K562 (cell line): ENCODE measurements around the gene MTRFR. TPM values are rescaled to one million over a fixed set of nuclear protein-coding genes. Genes with fewer than 3 reads are reported as not detected.

Experiments used
- BMI1 ChIP-seq: fragments of 150-350 bp; IDR thresholded peaks from 2 replicates; pipeline ENCODE4 v1.6.1; 2014; ENCODE audit warnings: low read length
- GATAD2A ChIP-seq: fragments of 450-650 bp; IDR thresholded peaks from 2 replicates; pipeline ENCODE4 v1.6.1; 2017
- HDAC1 ChIP-seq, 2 experiments: fragments of 450-650 bp; IDR thresholded peaks; 2 replicates each; pipeline ENCODE4 v1.6.1; 2016 to 2017; ENCODE audit warnings: inconsistent platforms in 1 of 2, mild to moderate bottlenecking in 1 of 2, moderate library complexity in 1 of 2
- HIVEP1 ChIP-seq: fragments of 250-450 bp; sonication (Bioruptor Pico); IDR thresholded peaks from 2 replicates; pipeline ENCODE4 v1.4.0; 2020; ENCODE audit warnings: mild to moderate bottlenecking
- IRF2 ChIP-seq: sonication (generic); formaldehyde crosslinking; IDR thresholded peaks from 2 replicates; pipeline ENCODE4 v1.8.1; 2022; ENCODE audit warnings: mild to moderate bottlenecking, missing genetic modification reagents
- NFE2 ChIP-seq: IDR thresholded peaks from 2 replicates; pipeline ENCODE4 v1.6.1; 2014; ENCODE audit warnings: antibody characterized with exemption, low read depth
- RCOR1 ChIP-seq, 2 experiments: IDR thresholded peaks; 2 replicates each; pipeline ENCODE4 v1.6.1; 2012; ENCODE audit warnings: low read depth in 2 of 2, low read length in 2 of 2, borderline replicate concordance in 1 of 2, improper control_type of control experiment in 1 of 2
- SIX5 ChIP-seq, 2 experiments: IDR thresholded peaks; 2 replicates each; pipeline ENCODE4 v1.6.1; 2011; ENCODE audit warnings: low read length in 2 of 2, borderline replicate concordance in 1 of 2, low read depth in 1 of 2, mild to moderate bottlenecking in 1 of 2, moderate library complexity in 1 of 2; ENCODE audit not compliant: insufficient read depth in 1 of 2
- SMARCB1 ChIP-seq: IDR thresholded peaks from 2 replicates; pipeline ENCODE4 v1.6.1; 2011; ENCODE audit warnings: improper control_type of control experiment, low read depth; ENCODE audit not compliant: insufficient read length
- ZBTB7A ChIP-seq: IDR thresholded peaks from 2 replicates; pipeline ENCODE4 v1.6.1; 2011; ENCODE audit warnings: low read depth, mild to moderate bottlenecking, low read length, moderate library complexity, borderline replicate concordance; ENCODE audit not compliant: control insufficient read depth
- ZNF311 ChIP-seq: fragments of 250-450 bp; sonication (Bioruptor Pico); IDR thresholded peaks from 2 replicates; pipeline ENCODE4 v1.4.0; 2020; ENCODE audit warnings: mild to moderate bottlenecking, moderate library complexity
- ZNF644 ChIP-seq: fragments of 200-800 bp; sonication (Bioruptor generic); IDR thresholded peaks from 2 replicates; pipeline ENCODE4 v1.6.1; 2016; ENCODE audit warnings: low read depth, missing genetic modification characterization, missing compliant biosample characterization
- polyA plus RNA-seq, 8 experiments: library from polyadenylated mRNA; depleted of rRNA in 4 of 8; stranded (reverse) in 5 of 8; unstranded in 3 of 8; fragments of >200 nt; fragmentation: Nextera tagmentation in 2 of 8; fragmentation: Illumina TruSeq in 1 of 8; extraction: Ambion mirVana in 2 of 8; extraction: Trizol in 1 of 8; gene quantifications; 2 replicates each; pipeline versions ENCODE4 v1.2.1 to v1.2.3, GENCODE V29; 2011 to 2014; ENCODE audit warnings: inconsistent platforms in 1 of 8, missing spikeins in 1 of 8
- total RNA-seq, 7 experiments: library from RNA; depleted of rRNA in 6 of 7; stranded (reverse); fragments of >200 nt in 6 of 7; fragmentation: Illumina TruSeq in 2 of 7; extraction: Trizol in 2 of 7; gene quantifications; 2 replicates each; pipeline versions ENCODE4 v1.2.1 to v1.2.3, GENCODE V29; 2011 to 2021; ENCODE audit warnings: low replicate concordance in 1 of 7
- TF ChIP-seq, protein P1 (sequence below): sonication (generic); formaldehyde crosslinking; IDR thresholded peaks from 2 replicates; pipeline ENCODE4 v1.8.0; 2023; ENCODE audit warnings: mild to moderate bottlenecking, missing genetic modification reagents
- TF ChIP-seq, protein P2 (sequence below): fragments of 450-650 bp; IDR thresholded peaks from 2 replicates; pipeline ENCODE4 v1.6.1; 2018; ENCODE audit warnings: mild to moderate bottlenecking, low read depth; ENCODE audit not compliant: partially characterized antibody
- TF ChIP-seq, protein P3 (sequence below): fragments of 250-450 bp; sonication (Bioruptor Pico); IDR thresholded peaks from 2 replicates; pipeline ENCODE4 v1.8.0; 2022; ENCODE audit warnings: moderate library complexity, mild to moderate bottlenecking, inconsistent platforms
- TF ChIP-seq, protein P4 (sequence below), 2 experiments: fragments of 450-650 bp; IDR thresholded peaks; 2 replicates each; pipeline ENCODE4 v1.6.1; 2016; ENCODE audit warnings: mild to moderate bottlenecking in 2 of 2, borderline replicate concordance in 1 of 2, low read depth in 1 of 2, moderate library complexity in 1 of 2

Gene MTRFR
- total and polyA plus RNA-seq, 9 of the 15 experiments (the other 6 are each of a cell fraction or from before 2014, with no cell fraction given) = 16.7 to 55.6 (median 34.7) TPM

DNA sequence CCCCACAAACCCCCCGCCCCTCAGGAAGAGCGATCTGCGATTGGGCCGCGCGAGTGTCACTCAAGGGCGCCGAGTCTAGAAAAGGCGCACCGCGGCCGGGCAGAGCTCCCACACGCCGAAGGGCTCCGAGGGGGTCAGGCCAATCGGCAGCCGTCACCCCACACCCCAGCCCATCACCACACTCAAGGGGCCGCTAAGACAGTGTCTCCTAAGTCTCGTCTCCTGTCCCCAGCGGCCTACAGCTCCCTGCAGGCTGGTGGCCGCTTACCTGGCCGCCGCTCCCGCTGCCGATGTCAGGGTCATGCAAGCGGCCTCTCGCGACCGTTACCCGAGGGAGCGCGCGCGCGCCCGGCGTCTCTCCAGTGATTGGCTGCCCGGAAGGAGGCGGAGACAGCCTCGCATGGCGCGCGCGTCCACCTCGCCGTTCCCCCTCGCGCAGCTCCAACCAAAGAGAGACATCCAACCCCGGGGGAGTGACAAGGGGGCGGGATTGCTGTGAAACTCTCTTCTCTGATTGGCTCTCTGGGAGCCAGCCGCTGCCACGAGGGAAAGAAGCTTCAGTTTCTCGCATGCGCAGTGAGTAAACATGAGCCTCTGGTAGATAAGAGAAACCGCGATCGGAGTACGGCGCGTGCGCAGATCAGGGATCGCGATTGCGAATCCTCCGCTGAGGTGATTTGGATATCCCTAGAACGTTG is at the start of gene MTRFR, which contains the start of gene MPHOSPH9 (continued):
- TF ChIP-seq, protein P1, sequence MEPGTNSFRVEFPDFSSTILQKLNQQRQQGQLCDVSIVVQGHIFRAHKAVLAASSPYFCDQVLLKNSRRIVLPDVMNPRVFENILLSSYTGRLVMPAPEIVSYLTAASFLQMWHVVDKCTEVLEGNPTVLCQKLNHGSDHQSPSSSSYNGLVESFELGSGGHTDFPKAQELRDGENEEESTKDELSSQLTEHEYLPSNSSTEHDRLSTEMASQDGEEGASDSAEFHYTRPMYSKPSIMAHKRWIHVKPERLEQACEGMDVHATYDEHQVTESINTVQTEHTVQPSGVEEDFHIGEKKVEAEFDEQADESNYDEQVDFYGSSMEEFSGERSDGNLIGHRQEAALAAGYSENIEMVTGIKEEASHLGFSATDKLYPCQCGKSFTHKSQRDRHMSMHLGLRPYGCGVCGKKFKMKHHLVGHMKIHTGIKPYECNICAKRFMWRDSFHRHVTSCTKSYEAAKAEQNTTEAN (CRISPR knock-in tag) = no peak
- TF ChIP-seq ZBTB7A (peak; percentile 78), HDAC1 (IDR thresholded peaks at IDR 0.05) (peak in 1 of 2 experiments; percentile 95; a peak in 2 of 4 replicates), GATAD2A (no peak), IRF2 (CRISPR knock-in tag) (no peak), ZNF311 (CRISPR knock-in tag) (no peak), SIX5 (IDR thresholded peaks at IDR 0.05; ENCODE audit: borderline replicate concordance in 1 of 2, insufficient read depth in 1 of 2, low read depth in 1 of 2, low read length in 2 of 2) (no peak), BMI1 (no peak), SMARCB1 (peak; percentile 38), HIVEP1 (CRISPR knock-in tag) (no peak), ZNF644 (tag) (no peak), NFE2 (no peak), RCOR1 (IDR thresholded peaks at IDR 0.05; ENCODE audit: borderline replicate concordance in 1 of 2, low read depth in 2 of 2, low read length in 2 of 2) (peak in 1 of 2 experiments; percentile 17; a peak in 2 of 4 replicates)
- TF ChIP-seq, protein P2, sequence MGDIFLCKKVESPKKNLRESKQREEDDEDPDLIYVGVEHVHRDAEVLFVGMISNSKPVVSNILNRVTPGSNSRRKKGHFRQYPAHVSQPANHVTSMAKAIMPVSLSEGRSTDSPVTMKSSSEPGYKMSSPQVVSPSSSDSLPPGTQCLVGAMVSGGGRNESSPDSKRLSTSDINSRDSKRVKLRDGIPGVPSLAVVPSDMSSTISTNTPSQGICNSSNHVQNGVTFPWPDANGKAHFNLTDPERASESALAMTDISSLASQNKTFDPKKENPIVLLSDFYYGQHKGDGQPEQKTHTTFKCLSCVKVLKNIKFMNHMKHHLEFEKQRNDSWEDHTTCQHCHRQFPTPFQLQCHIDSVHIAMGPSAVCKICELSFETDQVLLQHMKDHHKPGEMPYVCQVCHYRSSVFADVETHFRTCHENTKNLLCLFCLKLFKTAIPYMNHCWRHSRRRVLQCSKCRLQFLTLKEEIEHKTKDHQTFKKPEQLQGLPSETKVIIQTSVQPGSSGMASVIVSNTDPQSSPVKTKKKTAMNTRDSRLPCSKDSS = no peak
- TF ChIP-seq, protein P3, sequence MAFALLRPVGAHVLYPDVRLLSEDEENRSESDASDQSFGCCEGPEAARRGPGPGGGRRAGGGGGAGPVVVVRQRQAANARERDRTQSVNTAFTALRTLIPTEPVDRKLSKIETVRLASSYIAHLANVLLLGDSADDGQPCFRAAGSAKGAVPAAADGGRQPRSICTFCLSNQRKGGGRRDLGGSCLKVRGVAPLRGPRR (CRISPR knock-in tag) = no peak
- TF ChIP-seq, protein P4, sequence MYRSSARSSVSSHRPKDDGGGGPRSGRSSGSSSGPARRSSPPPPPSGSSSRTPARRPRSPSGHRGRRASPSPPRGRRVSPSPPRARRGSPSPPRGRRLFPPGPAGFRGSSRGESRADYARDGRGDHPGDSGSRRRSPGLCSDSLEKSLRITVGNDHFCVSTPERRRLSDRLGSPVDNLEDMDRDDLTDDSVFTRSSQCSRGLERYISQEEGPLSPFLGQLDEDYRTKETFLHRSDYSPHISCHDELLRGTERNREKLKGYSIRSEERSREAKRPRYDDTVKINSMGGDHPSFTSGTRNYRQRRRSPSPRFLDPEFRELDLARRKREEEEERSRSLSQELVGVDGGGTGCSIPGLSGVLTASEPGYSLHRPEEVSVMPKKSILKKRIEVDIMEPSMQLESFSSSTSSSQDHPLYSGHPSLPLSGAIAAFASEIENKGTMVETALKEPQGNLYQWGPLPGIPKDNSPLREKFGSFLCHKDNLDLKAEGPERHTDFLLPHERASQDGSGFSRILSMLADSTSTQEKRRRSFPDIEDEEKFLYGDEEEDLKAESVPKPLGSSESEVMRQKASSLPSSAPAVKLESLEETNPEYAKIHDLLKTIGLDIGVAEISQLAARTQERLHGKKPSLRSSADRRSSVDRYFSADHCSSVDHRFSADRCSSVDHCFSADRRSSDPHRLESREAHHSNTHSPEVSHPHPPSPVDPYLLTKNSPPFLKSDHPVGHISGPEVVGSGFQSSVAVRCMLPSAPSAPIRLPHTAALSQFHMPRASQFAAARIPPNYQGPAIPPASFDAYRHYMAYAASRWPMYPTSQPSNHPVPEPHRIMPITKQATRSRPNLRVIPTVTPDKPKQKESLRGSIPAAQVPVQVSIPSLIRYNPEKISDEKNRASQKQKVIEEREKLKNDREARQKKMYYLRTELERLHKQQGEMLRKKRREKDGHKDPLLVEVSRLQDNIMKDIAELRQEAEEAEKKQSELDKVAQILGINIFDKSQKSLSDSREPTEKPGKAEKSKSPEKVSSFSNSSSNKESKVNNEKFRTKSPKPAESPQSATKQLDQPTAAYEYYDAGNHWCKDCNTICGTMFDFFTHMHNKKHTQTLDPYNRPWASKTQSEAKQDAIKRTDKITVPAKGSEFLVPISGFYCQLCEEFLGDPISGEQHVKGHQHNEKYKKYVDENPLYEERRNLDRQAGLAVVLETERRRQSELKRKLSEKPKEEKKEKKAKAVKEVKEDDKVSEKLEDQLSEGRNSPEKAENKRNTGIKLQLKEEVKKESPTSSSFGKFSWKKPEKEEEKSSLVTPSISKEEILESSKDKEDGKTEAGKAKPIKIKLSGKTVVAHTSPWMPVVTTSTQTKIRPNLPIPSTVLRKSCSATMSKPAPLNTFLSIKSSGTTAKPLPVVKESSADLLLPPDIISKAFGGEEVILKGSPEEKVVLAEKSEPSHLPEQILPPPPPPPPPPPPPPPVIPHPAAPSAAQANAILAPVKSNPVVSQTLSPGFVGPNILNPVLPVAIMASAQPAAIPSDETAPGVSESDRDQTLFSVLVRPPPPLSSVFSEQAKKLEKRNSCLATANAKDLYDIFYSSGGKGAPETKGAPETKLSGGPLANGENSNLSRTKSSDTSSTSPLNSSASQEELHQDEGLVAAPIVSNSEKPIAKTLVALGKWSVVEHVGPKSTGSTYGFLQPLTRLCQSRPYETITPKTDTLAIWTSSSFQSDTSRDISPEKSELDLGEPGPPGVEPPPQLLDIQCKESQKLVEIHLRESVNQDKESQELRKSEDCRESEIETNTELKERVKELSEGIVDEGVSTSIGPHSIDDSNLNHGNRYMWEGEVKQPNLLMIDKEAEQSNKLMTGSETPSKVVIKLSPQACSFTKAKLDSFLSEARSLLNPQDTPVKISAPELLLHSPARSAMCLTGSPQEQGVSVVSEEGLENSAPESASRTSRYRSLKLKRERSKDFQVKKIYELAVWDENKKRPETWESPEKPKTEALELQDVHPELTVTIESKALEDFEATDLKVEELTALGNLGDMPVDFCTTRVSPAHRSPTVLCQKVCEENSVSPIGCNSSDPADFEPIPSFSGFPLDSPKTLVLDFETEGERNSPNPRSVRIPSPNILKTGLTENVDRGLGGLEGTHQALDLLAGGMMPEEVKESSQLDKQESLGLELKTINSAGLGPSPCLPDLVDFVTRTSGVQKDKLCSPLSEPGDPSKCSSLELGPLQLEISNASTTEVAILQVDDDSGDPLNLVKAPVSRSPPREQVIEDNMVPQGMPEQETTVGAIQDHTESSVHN (IDR thresholded peaks at IDR 0.05; ENCODE audit: borderline replicate concordance in 1 of 2, low read depth in 1 of 2) = no peak; a peak in 1 of 4 replicates
